ENCODE results near the gene ERN1.

Gene ERN1

DNA sequence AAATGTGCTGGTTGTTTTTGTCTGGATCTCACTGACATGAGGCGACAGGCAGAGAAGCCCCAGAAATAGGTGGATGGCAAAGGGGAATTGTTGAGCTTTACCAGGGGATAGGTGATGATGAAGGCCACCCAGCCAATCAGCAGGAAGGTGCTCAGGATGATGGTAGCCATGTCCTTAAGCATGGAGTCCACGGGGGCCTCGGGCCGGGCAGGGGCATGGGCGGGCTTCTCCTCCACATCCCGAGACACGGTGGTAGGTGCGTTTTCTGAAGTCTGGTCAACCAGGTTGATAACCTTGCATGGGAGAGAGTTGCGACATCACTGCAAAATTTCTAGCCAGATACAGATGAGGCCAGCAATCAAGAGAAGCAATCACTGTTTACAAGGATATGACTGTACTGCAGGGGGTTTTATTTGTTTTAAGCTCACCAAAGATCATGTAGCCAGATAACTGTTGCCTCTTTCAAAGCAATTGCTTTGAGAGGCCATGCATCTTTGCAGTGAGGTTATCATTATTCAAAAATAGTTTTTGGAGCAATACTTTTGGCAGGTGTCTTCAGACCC lies 72.2 kb downstream of the ERN1 start:
- no peak for DNase-seq (ENCODE audit: low read depth)

- no peak for DNase-seq (ENCODE audit: low read depth)
Measured at GRCh38 chr17:64056269-64057005, 73.5 kb downstream of the ERN1 start.

GRCh38 chr17:64055183-64056142 lies 74.5 kb downstream of the ERN1 start:
- no peak for DNase-seq (ENCODE audit: low read depth)

GRCh38 chr17:64054304-64054703 lies 75.6 kb downstream of the ERN1 start:
- DNase-seq (ENCODE audit: low read depth) = no peak

DNA sequence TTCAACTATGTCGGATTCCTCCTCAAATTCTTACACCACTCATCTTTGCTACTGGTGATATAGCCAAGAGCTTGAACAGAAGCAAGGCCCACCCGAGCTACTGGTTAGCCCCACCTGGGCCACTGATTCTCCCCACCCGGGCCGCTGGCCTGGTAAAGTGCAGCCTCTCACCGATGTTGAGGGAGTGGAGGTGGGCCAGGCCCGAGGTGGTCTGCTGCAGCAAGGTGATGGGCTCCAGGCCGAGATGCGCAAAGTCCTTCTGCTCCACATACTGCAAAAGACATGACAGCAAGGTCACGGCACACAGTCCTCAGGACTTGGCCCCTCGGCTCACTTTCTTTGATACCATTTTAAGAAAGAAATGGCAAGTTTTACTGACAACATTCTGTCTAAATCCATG lies 76.8 kb downstream of the ERN1 start:
- no peak for DNase-seq (ENCODE audit: low read depth)

DNA sequence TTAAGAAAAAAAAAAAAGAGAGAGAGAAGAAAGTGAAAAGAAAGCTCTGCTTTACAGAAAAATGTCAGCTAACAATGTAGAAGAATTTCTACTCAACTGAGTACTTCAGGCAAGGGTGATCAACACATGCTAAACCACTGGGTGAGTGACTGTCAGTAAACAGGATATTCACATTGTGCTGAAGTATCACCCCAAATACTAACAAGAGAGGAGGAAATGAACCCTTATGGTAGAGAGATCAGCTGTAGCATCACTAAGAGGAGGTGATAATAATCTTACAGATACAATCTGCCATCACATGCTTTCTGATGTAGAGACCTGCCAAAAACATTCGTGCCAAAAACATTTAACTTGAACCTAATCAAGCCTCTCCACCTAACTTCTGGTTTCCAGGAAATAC lies 78.8 kb downstream of the ERN1 start:
- no peak for DNase-seq (ENCODE audit: low read depth)

DNA sequence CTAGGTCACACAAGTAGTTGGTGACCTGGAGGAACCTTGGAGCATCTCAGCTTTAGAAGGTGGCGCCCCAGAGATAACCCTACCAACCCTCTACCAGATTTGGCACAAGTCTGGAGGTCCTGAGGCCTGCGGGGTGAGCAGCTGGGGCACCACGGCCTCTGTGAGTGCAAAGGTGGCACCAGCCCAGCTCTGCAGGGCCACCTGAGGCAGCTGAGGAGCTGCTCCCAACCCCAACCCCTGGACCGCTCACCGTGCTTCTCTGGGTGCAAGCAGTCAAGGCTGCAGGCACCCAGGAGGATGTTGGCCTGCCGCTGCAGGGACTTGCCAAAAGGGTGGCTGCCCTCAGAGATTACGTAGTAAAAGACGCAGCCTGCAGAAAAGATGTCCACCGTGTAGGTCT lies 81.1 kb downstream of the ERN1 start:
- DNase-seq (ENCODE audit: low read depth) = no peak

DNA sequence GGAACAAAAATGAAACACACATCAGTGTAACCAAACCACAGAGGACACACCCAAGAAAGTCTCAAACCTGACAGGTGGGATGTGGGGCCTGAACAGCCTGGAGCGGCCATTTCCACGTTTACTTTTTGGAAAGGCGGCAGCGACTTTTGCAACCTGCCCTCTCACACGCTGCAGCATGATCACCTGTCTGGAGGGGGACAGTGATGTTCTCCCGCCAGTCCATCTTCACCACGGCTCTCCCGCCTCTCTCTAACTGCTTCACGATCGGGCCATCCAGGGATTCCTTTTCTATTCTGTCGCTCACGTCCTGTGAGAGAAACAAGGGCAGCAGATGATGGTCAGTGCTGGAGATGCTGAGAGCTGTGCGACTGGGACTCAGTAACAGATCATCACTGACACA lies 84.8 kb downstream of the ERN1 start:
- no peak for DNase-seq (ENCODE audit: low read depth)

- DNase-seq (ENCODE audit: low read depth) = no peak
Measured at GRCh38 chr17:64042700-64043485, 87.1 kb downstream of the ERN1 start.

DNA sequence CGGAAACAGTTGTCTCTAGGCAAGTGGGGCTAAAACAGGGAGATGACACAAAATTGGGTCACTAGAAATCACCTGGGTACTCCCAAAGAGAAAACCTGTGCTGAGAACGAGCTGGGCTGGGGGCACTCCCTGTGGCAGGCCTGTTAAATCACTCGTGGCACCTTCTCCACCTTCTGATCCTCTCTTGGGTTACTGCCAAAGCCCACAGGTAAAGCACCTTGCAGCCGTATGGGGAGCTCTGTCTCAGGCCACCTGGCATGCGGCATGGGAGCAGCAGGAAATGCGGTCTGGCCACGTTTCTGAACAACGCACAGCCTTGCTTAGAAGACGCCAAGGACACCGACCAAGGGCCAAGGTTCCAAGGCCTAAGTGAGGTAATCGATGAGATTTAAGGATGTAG lies 88.0 kb downstream of the ERN1 start:
- no peak for DNase-seq (ENCODE audit: low read depth)

DNA sequence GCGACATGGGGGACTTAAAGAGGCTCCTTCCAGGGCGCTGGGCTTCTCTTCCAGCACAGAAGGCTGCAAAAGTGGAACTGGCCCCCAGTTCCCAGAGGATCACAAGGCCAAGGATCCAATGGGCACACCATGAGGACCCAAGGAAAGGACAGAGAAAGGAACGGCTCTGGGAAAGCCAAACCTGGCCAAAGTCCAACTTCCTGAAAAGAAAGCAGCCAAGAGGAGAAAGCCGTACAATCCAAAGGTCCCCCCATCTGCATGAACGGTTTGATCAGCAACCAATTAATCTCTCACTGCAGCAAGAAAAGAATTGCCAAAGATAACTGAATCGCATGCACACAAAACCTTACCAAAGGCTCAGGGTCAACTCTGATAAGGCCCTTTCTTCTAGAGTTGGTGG lies 89.7 kb downstream of the ERN1 start:
- no peak for DNase-seq (ENCODE audit: low read depth)

DNA sequence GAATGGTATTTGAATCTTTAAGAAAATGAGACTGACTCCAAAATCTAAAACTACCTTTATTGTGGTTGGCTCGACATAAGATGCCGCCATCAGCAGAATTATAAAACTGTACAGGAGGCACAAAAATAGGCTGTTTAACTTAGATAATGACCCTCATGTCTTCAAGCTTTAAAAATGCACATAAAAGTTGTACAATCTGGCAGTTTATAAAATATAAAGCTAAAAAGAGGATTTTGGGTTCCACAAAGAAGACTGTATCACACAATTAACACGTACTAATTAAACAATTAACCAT lies 90.9 kb downstream of the ERN1 start:
- no peak for DNase-seq (ENCODE audit: low read depth)

DNA sequence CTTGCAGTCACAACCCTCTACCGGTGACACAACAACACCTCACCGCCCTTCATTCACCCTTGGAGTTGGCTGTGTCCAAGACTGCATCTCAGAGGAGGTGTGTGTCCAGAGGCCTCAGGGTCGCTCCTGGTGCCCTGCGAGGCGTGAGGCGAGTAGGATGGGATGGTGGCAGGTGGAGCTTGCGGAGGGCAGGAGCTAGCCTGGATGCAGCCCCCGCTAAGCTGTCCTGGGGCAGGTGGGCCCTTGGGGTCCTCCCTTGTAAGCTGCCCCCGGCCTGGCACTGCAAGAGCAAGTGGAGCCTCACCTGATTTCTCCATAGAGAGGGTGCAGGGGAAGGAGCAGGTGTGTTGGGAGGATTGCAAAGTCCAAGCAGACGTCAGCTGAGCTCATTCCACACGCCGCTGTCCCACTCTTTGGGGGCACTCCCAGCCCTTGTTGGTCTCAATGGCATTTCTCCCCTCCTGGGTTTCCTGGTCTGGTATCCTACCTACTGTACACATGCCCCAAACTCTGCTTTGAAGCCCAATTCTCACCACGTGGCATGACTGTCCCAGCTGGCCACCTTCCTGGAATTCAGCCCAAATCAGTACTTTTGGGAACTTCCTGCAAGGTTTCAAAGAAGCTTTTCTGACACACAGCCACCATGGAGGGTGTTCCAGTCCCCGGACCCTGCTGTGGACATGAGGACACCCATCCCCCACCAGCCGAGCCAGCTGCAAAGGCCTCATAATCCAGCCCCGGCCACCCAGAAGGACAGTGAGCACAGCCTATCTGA lies 91.4 kb downstream of the ERN1 start:
- no peak for DNase-seq (ENCODE audit: low read depth)

- no peak for DNase-seq (ENCODE audit: low read depth)
Measured at GRCh38 chr17:64037802-64038201, 92.1 kb downstream of the ERN1 start.

DNA sequence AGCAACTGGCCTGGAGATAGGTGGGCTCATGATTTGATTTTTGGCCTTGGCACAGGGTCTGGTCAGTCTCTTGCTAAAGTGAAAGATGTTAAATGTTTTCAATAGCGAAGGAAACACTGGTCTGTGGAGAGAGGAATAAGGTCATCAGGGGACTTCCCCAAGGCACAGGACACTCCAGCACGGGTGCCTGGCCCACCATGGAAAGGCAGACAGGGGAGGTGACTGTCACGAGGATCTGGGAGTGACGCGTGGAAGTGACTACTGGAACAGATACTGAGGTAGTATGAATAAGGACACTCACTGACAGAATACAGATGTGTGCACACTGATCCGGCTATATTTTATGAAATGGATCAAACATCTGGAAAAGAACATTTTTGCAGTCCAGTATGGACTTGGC lies 92.8 kb downstream of the ERN1 start:
- DNase-seq (ENCODE audit: low read depth) = no peak

DNA sequence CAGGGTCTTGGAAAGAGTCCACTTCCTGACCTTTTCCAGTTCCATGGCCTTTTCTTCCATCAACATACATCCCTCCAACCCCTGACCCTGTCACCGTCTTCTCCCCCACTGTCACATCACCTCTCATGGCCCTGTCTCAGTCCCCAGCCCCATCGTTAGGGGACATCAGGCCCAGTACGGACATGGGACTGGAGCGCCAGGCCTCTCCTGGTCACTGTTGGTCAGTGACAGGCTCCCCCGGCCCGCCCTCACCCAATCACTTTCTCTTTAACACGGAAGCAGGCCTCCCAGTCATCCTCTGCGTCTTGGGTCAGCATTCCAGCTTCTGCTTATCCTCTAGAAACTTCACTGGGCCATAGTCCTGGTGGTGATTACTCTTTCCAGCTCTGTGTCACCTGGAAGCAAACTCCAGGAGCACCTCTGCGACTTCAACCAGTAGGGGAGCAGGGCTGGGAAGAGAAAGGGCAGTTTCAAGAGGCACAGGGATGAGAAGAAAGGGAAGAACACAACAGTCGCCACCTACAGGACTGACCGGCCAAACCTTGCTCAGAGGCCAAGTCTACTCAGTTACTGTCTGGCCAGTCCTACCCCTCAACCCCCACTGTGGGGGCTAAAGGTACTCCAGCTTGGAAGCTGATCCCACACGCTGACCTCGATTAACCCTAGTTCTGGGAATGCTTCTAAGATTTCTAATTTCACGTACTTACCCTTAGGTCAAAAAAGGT lies 93.6 kb downstream of the ERN1 start:
- no peak for DNase-seq (ENCODE audit: low read depth)

DNA sequence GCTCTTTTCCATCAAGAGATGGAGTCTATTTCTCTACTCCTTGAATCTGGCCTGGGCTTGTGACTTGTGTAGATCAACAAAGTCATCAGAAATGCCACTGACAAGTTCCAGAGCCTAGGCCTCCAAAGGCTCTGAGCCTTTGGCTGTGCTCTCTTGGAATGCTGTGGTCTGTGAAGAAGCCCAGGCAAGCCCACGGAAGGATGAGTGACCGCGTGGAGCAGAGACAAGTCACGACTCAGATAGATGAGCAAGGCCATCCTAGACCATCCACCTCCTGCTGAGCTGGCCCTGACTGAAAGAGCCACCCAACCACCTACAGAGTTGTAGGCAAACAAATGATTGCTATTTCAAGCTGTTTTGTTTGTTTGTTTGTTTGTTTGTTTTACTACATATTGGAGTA lies 97.9 kb downstream of the ERN1 start:
- DNase-seq (ENCODE audit: low read depth) = no peak

DNA sequence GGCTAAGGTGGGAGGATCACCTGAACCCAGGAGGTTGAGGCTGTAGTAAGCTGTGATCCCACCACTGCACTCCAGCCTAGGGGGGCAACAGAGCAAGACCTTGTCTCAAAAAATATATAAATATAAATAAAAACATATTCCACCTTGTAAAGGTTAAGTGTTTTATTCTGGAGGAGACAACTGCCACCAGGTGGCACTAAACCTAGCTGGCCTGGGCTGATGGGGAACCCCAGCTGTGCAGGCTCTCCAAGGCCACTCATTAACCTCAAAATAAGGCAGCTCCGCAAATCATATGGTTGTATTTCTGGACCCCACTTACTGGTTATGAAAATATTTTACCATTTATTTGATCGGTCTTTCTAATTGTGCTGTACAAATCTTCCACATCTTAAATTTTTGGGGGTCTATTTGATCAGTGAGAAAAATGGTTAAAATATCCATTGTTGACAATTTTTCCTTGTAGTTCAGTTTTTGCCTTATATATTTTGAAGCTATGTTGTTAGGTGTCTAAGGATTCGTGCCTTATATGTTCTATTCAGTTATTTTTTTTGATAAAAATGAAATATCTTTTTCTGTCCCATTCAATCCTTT lies 101.0 kb downstream of the ERN1 start:
- peak; percentile 64 for DNase-seq (ENCODE audit: low read depth)

- DNase-seq (ENCODE audit: low read depth) = peak; percentile 79
Measured at GRCh38 chr17:64025732-64026294, 104.1 kb downstream of the ERN1 start.

All from stimulated activated CD8-positive, alpha-beta memory T cell treated with anti-CD3 and anti-CD28 coated beads, Interleukin-15, amount 100 ng/mL, for 1 hour (primary cell).